Chondrocyte (in vitro differentiated cells): Measurements from ENCODE around the gene TMX4. TPM values are rescaled to one million over a fixed set of nuclear protein-coding genes. Genes with fewer than 3 reads are reported as not detected.

Experiments
- DNase-seq: peaks from one replicate; pipeline ENCODE4 v3.0.0; 2021; ENCODE audit warnings: mixed read lengths, low spot score
- H3K27ac Mint-ChIP-seq: one replicate; pipeline ENCODE4 v1.8.0; 2021; ENCODE audit warnings: mild to moderate bottlenecking, moderate library complexity, mixed read lengths; ENCODE audit not compliant: unreplicated experiment
- H3K27me3 Mint-ChIP-seq: 2 replicates; pipeline ENCODE4 v1.8.0; 2021; ENCODE audit warnings: low read depth, mixed read lengths
- H3K36me3 Mint-ChIP-seq: 2 replicates; pipeline ENCODE4 v1.8.0; 2021; ENCODE audit warnings: low read depth, mixed read lengths
- H3K4me1 Mint-ChIP-seq: 2 replicates; pipeline ENCODE4 v1.8.0; 2021; ENCODE audit warnings: low read depth, mild to moderate bottlenecking, mixed read lengths
- H3K4me3 Mint-ChIP-seq: one replicate; pipeline ENCODE4 v1.8.0; 2021; ENCODE audit warnings: mild to moderate bottlenecking, moderate library complexity, mixed read lengths; ENCODE audit not compliant: unreplicated experiment
- H3K9me3 Mint-ChIP-seq: 2 replicates; pipeline ENCODE4 v1.8.0; 2021; ENCODE audit warnings: low read depth, mixed read lengths
- total RNA-seq: library from RNA; stranded (reverse); gene quantifications from 3 replicates; pipeline ENCODE4 v1.2.1, GENCODE V29; 2021
- TF ChIP-seq, protein P1 (sequence below): fragments of 200-600 bp; sonication (generic); IDR thresholded peaks from 2 replicates; pipeline ENCODE4 v1.5.0; 2021; ENCODE audit warnings: antibody characterized with exemption, mild to moderate bottlenecking, moderate library complexity

The TMX4 gene
- total RNA-seq, 1 donor from 2014 or later = 25.7 TPM

DNA sequence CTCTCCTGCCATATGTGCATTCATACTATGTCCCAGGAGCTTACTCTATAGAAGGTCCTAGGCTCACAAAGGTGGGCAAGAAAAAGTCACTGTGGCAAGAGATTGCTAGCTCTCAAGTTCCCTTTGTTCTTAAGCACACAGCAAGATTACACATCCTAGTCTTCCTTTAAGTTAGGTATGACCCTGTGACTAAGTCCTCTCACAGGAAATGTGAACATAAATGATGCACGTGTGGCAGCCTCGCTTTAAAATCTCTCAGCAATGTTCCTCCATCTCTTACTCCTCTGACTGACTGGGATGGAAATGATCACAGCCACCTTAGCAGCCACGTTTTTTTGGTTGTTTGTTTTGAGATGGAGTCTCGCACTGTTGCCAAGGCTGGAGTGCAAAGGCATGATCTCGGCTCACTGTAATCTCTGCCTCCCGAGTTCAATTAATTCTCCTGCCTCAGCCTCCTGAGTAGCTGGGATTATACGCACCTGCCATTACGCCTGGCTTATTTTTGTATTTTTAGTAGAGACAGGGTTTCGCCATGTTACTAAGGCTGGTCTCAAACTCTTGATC is 43.6 kb downstream of the TMX4 start:
- peaks cover 4% of the 10 kb centered on the region for H3K4me1 Mint-ChIP-seq
- H3K27ac Mint-ChIP-seq = no peak overlapping the region
- H3K9me3 Mint-ChIP-seq = no peaks in the 10 kb centered on the region
- H3K4me3 Mint-ChIP-seq = no peak overlapping the region
- TF ChIP-seq, protein P1, sequence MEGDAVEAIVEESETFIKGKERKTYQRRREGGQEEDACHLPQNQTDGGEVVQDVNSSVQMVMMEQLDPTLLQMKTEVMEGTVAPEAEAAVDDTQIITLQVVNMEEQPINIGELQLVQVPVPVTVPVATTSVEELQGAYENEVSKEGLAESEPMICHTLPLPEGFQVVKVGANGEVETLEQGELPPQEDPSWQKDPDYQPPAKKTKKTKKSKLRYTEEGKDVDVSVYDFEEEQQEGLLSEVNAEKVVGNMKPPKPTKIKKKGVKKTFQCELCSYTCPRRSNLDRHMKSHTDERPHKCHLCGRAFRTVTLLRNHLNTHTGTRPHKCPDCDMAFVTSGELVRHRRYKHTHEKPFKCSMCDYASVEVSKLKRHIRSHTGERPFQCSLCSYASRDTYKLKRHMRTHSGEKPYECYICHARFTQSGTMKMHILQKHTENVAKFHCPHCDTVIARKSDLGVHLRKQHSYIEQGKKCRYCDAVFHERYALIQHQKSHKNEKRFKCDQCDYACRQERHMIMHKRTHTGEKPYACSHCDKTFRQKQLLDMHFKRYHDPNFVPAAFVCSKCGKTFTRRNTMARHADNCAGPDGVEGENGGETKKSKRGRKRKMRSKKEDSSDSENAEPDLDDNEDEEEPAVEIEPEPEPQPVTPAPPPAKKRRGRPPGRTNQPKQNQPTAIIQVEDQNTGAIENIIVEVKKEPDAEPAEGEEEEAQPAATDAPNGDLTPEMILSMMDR = no peak
- no peaks in the 10 kb centered on the region for H3K36me3 Mint-ChIP-seq
- DNase-seq = no peak
- peaks cover 7% of the 10 kb centered on the region for H3K27me3 Mint-ChIP-seq

DNA sequence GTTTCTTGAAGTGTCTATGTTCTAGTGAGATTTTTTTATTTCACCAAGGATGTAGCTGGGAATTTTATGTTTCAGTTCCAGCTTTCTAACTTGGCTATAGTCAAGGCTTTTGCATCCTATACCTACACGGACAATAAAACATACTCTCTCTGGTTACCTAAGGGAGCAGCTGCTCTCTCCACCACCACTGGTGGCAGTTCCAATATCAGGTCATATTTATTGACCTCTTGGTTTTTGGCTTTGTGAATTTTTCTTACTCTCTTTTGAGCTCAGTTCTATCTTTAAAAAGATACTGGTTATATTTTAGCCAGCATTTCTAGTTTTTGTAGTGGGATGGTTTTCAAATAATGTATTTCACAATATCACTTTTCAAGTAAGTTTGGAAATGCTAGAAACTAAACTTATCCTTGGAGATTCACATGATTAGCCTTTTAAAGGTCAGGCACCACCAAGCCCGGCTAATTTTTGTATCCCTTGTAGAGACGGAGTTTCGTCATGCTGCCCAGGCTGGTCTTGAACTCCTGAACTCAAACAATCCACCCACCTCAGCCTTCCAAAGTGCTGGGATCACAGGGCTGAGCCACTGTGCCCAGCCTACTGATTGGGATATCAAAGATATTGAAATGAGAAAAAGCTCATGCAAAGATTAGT is 44.7 kb downstream of the TMX4 start:
- Mint-ChIP-seq H3K27ac (no peak overlapping the region), H3K9me3 (no peaks in the 10 kb centered on the region), H3K4me1 (no peaks in the 10 kb centered on the region), H3K36me3 (no peaks in the 10 kb centered on the region), H3K4me3 (no peak overlapping the region), H3K27me3 (peaks cover 11% of the 10 kb centered on the region)
- DNase-seq = no peak
- TF ChIP-seq, protein P1 = no peak

DNA sequence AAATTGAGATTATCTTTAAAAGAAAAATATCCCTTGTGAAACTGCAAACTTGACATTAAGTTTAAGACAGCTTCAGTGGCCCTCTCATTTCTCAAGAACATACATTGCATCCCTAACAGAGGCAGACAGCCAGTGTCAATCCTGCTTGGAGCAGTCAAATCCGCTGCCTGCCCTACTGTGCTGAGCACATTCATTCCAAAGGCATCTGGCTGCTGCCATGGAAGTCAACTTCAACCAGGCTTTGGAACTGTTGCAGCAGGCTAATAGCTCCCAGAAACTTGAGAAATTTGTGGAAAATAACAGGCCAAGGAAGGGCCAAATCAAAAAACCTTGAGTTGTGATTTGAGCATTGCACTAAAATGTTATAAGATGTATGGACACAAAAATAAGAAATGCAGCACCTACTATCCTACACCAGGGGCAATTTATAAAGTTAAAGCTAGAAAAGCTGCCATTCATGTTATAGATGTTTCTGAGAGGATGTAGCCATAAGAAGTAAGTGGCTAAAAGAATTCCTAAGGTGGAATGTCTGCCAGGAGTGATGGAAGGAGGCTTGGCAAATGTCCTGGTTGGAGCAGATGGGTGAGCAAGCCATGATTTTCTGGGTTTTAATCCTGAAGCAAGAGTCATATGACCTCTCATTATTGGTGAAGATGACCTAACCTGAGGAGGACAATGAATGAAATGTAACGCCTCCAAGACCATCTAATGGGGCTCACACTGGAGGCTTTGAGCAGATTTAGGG is 47.9 kb downstream of the TMX4 start:
- no peak overlapping the region for H3K27ac Mint-ChIP-seq
- H3K9me3 Mint-ChIP-seq = no peaks in the 10 kb centered on the region
- TF ChIP-seq, protein P1 = no peak
- no peak overlapping the region for H3K4me3 Mint-ChIP-seq
- no peaks in the 10 kb centered on the region for H3K36me3 Mint-ChIP-seq
- no peaks in the 10 kb centered on the region for H3K4me1 Mint-ChIP-seq
- DNase-seq = no peak
- peaks cover 11% of the 10 kb centered on the region for H3K27me3 Mint-ChIP-seq

DNA sequence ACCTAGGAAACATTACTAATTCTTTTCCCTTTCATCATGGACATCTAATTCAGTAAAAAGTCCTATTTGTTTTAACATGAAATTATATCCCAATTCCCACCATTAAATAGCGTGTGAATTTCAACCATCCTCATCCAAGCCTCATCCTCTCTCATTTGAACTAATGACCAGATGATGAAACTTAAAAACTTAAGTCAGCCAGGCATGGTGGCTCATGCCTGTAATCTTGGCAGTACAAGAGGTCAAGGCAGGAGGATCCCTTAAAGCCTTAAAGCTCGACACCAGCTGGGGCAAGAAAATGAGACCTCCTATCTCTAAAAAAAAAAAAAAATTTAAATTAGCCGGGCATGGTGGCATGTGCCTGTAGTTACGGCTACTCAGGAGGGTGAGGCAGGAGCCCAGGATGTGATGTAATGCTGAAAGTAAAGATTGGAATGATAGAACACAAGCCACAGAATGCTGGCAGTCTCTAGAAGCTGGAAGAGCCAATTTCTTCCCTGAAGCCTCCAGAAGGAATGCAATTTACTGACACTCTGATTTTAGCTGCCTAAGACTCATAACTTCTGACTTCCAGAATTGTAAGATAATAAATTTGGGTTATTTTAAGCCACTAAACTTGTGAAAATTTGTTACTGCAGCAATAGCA is 52.2 kb downstream of the TMX4 start:
- H3K36me3 Mint-ChIP-seq = no peaks in the 10 kb centered on the region
- TF ChIP-seq, protein P1 = no peak
- H3K4me3 Mint-ChIP-seq = no peak overlapping the region
- H3K4me1 Mint-ChIP-seq = no peaks in the 10 kb centered on the region
- no peaks in the 10 kb centered on the region for H3K9me3 Mint-ChIP-seq
- no peak overlapping the region for H3K27ac Mint-ChIP-seq
- no peak for DNase-seq
- H3K27me3 Mint-ChIP-seq = peaks cover 6% of the 10 kb centered on the region

DNA sequence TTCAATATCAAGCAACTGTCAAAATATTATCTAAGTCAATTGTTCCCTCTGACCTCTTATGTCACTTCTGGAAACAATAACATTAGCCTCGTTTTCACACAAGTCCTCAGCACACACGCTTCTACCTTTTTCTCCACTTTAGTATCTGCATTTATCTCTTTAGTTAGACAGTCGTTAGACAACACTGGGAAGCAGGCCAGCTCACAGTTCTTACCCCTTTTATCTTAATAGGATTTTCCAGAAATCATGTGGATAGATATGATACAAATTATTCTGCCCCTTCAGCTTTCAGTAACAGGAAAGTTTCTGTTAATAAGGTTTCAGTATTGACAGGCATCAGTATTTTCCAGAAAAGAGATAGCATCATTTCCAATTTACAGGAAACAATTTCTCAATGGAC is 53.4 kb downstream of the TMX4 start:
- no peak for DNase-seq
- H3K27ac Mint-ChIP-seq = no peak overlapping the region
- H3K9me3 Mint-ChIP-seq = no peaks in the 10 kb centered on the region
- H3K4me1 Mint-ChIP-seq = no peaks in the 10 kb centered on the region
- no peak overlapping the region for H3K4me3 Mint-ChIP-seq
- no peaks in the 10 kb centered on the region for H3K36me3 Mint-ChIP-seq
- peaks cover 6% of the 10 kb centered on the region for H3K27me3 Mint-ChIP-seq
- TF ChIP-seq, protein P1 = no peak
